Neural cell (in vitro differentiated cells): ENCODE results near the gene PORCN.

Source experiments
- CTCF ChIP-seq: fragments of 450-650 bp; IDR thresholded peaks from 2 replicates; pipeline ENCODE4 v1.5.1; 2014; ENCODE audit warnings: antibody characterized with exemption, mild to moderate bottlenecking, moderate library complexity; ENCODE audit not compliant: poor library complexity, severe bottlenecking
- EP300 ChIP-seq: fragments of 450-650 bp; conservative IDR thresholded peaks from 2 replicates; pipeline ENCODE4 v1.6.1; 2014; ENCODE audit warnings: antibody characterized with exemption, mild to moderate bottlenecking, moderate library complexity; ENCODE audit not compliant: poor library complexity, severe bottlenecking
- REST ChIP-seq: IDR thresholded peaks from 2 replicates; pipeline ENCODE4 v1.6.1; 2012; ENCODE audit warnings: borderline replicate concordance

GRCh38 chrX:48540480-48540879, 31.7 kb downstream of the PORCN start:
- TF ChIP-seq CTCF (no peak), REST (no peak), EP300 (no peak)
